ENCODE data around the gene ZNF22.

The ZNF22 gene

GRCh38 chr10:45023426-45023825 is 22.7 kb downstream of the ZNF22 start:
- Mint-ChIP-seq H3K4me1 (no peaks in the 10 kb centered on the region), H3K9me3 (peaks cover 9 to 18% of the 10 kb centered on the region in 2 donors), H3K4me3 (no peak overlapping the region), H3K27ac (no peak overlapping the region), H3K36me3 (peaks cover 7 to 16% of the 10 kb centered on the region in 2 donors), H3K27me3 (peaks cover 0 to 5% of the 10 kb centered on the region in 2 donors)
- ATAC-seq (replicated peaks) (no peak), DNase-seq (no peak)

- H3K4me1 Mint-ChIP-seq, result no peaks in the 10 kb centered on the region
- H3K27me3 Mint-ChIP-seq, result peaks cover 14 to 24% of the 10 kb centered on the region in 2 donors
- peaks cover 5 to 6% of the 10 kb centered on the region in 2 donors for H3K36me3 Mint-ChIP-seq
- ATAC-seq (replicated peaks) (no peak), DNase-seq (no peak)
- H3K4me3 Mint-ChIP-seq, result no peak overlapping the region
- H3K9me3 Mint-ChIP-seq, result peaks cover 12 to 17% of the 10 kb centered on the region in 2 donors
- no peak overlapping the region for H3K27ac Mint-ChIP-seq
Observed at GRCh38 chr10:45034301-45034700, 33.6 kb downstream of the ZNF22 start.

- no peak for ATAC-seq (replicated peaks)
Observed at GRCh38 chr10:45035673-45036072, 35.0 kb downstream of the ZNF22 start.

GRCh38 chr10:45040921-45041542 is 40.3 kb downstream of the ZNF22 start:
- Mint-ChIP-seq H3K4me1 (peaks cover 0 to 2% of the 10 kb centered on the region in 2 donors), H3K27me3 (peaks cover 5 to 17% of the 10 kb centered on the region in 2 donors), H3K9me3 (peaks cover 4 to 9% of the 10 kb centered on the region in 2 donors), H3K27ac (no peak overlapping the region), H3K36me3 (no peaks in the 10 kb centered on the region), H3K4me3 (no peak overlapping the region)
- ATAC-seq (replicated peaks) (no peak), DNase-seq (no peak)

More at GRCh38 chr10:45035673-45036072, 35.0 kb downstream of the ZNF22 start:
- no peak for DNase-seq
- H3K4me1 Mint-ChIP-seq, result no peaks in the 10 kb centered on the region
- H3K27me3 Mint-ChIP-seq, result peaks cover 14 to 28% of the 10 kb centered on the region in 2 donors
- H3K9me3 Mint-ChIP-seq, result peaks cover 11 to 16% of the 10 kb centered on the region in 2 donors
- no peak overlapping the region for H3K27ac Mint-ChIP-seq
- H3K36me3 Mint-ChIP-seq, result peaks cover 5% of the 10 kb centered on the region in 2 donors
- H3K4me3 Mint-ChIP-seq, result no peak overlapping the region

GRCh38 chr10:45044290-45044689 is 43.6 kb downstream of the ZNF22 start:
- no peak for ATAC-seq (replicated peaks)
- Mint-ChIP-seq H3K4me3 (no peak overlapping the region), H3K4me1 (peaks cover 0 to 2% of the 10 kb centered on the region in 2 donors), H3K27ac (no peak overlapping the region), H3K27me3 (peaks cover 0 to 9% of the 10 kb centered on the region in 2 donors), H3K9me3 (peaks cover 8 to 9% of the 10 kb centered on the region in 2 donors), H3K36me3 (no peaks in the 10 kb centered on the region)
- DNase-seq, result no peak

GRCh38 chr10:45050551-45051235 is 50.0 kb downstream of the ZNF22 start:
- H3K27ac Mint-ChIP-seq, result no peak overlapping the region
- H3K27me3 Mint-ChIP-seq, result peaks cover 0 to 4% of the 10 kb centered on the region in 2 donors
- DNase-seq (no peak), ATAC-seq (replicated peaks) (no peak)
- H3K9me3 Mint-ChIP-seq, result peaks cover 6 to 11% of the 10 kb centered on the region in 2 donors
- no peak overlapping the region for H3K4me3 Mint-ChIP-seq
- no peaks in the 10 kb centered on the region for H3K4me1 Mint-ChIP-seq
- no peaks in the 10 kb centered on the region for H3K36me3 Mint-ChIP-seq

- Mint-ChIP-seq H3K9me3 (peaks cover 6 to 11% of the 10 kb centered on the region in 2 donors), H3K36me3 (no peaks in the 10 kb centered on the region), H3K4me1 (no peaks in the 10 kb centered on the region), H3K27me3 (peaks cover 0 to 4% of the 10 kb centered on the region in 2 donors), H3K4me3 (no peak overlapping the region), H3K27ac (no peak overlapping the region)
- DNase-seq (no peak), ATAC-seq (replicated peaks) (no peak)
Observed at GRCh38 chr10:45052700-45053099, 52.0 kb downstream of the ZNF22 start.

GRCh38 chr10:45053569-45054100 is 52.9 kb downstream of the ZNF22 start:
- Mint-ChIP-seq H3K4me1 (peaks cover 0 to 3% of the 10 kb centered on the region in 2 donors), H3K4me3 (no peak overlapping the region), H3K9me3 (peaks cover 6 to 11% of the 10 kb centered on the region in 2 donors), H3K27me3 (peaks cover 0 to 4% of the 10 kb centered on the region in 2 donors), H3K27ac (no peak overlapping the region), H3K36me3 (no peaks in the 10 kb centered on the region)
- DNase-seq (no peak), ATAC-seq (replicated peaks) (no peak)

All from stimulated activated naive B cell treated with anti-CD40 and anti-IgM and Interleukin-4, amounts not matched to agents 10 μg/mL and 1 μg/mL and 100 μg/mL, for 72 hours (primary cell).